Psoas muscle (tissue), 8 donors: ENCODE data around the gene RAB40B. TPM values are rescaled to one million over a fixed set of nuclear protein-coding genes. Genes with fewer than 3 reads are reported as not detected.

ENCODE experiments used
- ATAC-seq, 4 donors: fragments of 200-7000 bp; cut with Tn5 transposase; one replicate each; pipeline ENCODE4 v1.9.1; 2020; ENCODE audit warnings: moderate library complexity in 3 of 4, mild to moderate bottlenecking in 2 of 4
- DNase-seq, 2 donors: peaks; one replicate each; pipeline ENCODE4 v3.0.0-alpha.2; 2020
- H3K27ac ChIP-seq: fragments of 200-600 bp; one replicate; pipeline ENCODE4 v1.8.0; 2022
- H3K27me3 ChIP-seq, 3 donors: fragments of 200-600 bp in 1 of 3; one replicate each; pipeline versions ENCODE4 v1.6.1 to v1.8.0; 2013 to 2022; ENCODE audit warnings: low read length in 2 of 3, mild to moderate bottlenecking in 2 of 3, moderate library complexity in 1 of 3; ENCODE audit not compliant: insufficient read depth in 3 of 3
- H3K36me3 ChIP-seq, 2 donors: fragments of 200-600 bp in 1 of 2; one replicate each; pipeline versions ENCODE4 v1.6.1 to v1.8.0; 2013 to 2022; ENCODE audit warnings: low read depth in 1 of 2, mild to moderate bottlenecking in 1 of 2, moderate library complexity in 1 of 2; ENCODE audit not compliant: insufficient read depth in 1 of 2
- H3K4me1 ChIP-seq: fragments of 200-600 bp; one replicate; pipeline ENCODE4 v1.8.0; 2022
- H3K4me3 ChIP-seq: fragments of 200-600 bp; one replicate; pipeline ENCODE4 v1.8.0; 2022; ENCODE audit warnings: mild to moderate bottlenecking
- H3K9me3 ChIP-seq: fragments of 200-600 bp; one replicate; pipeline ENCODE4 v1.8.0; 2022
- CTCF ChIP-seq: fragments of 200-600 bp; IDR thresholded peaks from one replicate; pipeline ENCODE4 v1.8.0; 2022; ENCODE audit warnings: antibody characterized with exemption
- WGBS, 3 donors: extraction: QIAGEN DNeasy Blood & Tissue Kit; methylation state at CpG; one replicate each; pipeline versions ENCODE4 v1.1.6 to v1.1.7; 2013; 5-methylcytosine and 5-hydroxymethylcytosine counted together
- intact Hi-C, 2 donors: fragments of 100-400 bp; cut with DNase I; formaldehyde crosslinking; loops; one replicate each; pipeline versions ENCODE4 v1.11.0 to v1.14.2; 2022
- polyA plus RNA-seq, 3 donors: library from polyadenylated mRNA; stranded (reverse); fragments of 200-250 nt; gene quantifications; one replicate each; pipeline ENCODE4 v1.2.3, GENCODE V29; 2013
- total RNA-seq, 4 donors: library from RNA; stranded (reverse); fragmentation: NEBNext Ultra II Directional in 2 of 4; extraction: Animal tissue kit (Norgen Biotek cat#: 25700) in 2 of 4; gene quantifications; one replicate each; pipeline versions ENCODE4 v1.2.1 to v1.2.4, GENCODE V29; 2021 to 2023
- donor health status: healthy with polysubstance abuse.
- donor health status: DM: no; HTN: no; CAD: no; lungs with moderate emphysema.
- donor health status: Bipolar disorder and iron deficiency.
- donor health status: healthy.
- donor health status: DM: yes; HTN: yes; CAD: no.
- donor health status: DM: no; HTN: no; CAD: no.
- donor health status: DM: no; HTN: no; CAD: no.
- donor health status: DM: yes; HTN: yes; CAD: no.

RAB40B gene
- total and polyA plus RNA-seq, 7 donors: 3.9 to 42.9 (median 19.4) TPM

- peak overlapping the region; percentile 44 for H3K4me3 ChIP-seq
- no peak for TF ChIP-seq CTCF
- ATAC-seq (peak; percentile 72 to 84 (median 81)), DNase-seq (peak in 1 of 2 donors; percentile 13)
- WGBS, 3 donors: 39 to 49% (median 39%) methylated on average over 13 to 14 of the region's 14 CpGs
- no peaks in the 10 kb centered on the region for H3K4me1 ChIP-seq
- no peaks in the 10 kb centered on the region for H3K36me3 ChIP-seq
- H3K27me3 ChIP-seq: no peaks in the 10 kb centered on the region
- peaks cover 4% of the 10 kb centered on the region for H3K9me3 ChIP-seq
- intact Hi-C loops: no loop called here
- peak overlapping the region; percentile 13 for H3K27ac ChIP-seq
These were observed 20.1 kb downstream of the RAB40B start for GRCh38 chr17:82678265-82678891.

GRCh38 chr17:82677353-82677925 is 21.1 kb downstream of the RAB40B start:
- Histone ChIP-seq H3K4me3 (no peak overlapping the region), H3K27ac (no peak overlapping the region), H3K9me3 (peaks cover 4% of the 10 kb centered on the region), H3K36me3 (no peaks in the 10 kb centered on the region), H3K27me3 (no peaks in the 10 kb centered on the region), H3K4me1 (no peaks in the 10 kb centered on the region)
- intact Hi-C loops: no loop called here
- TF ChIP-seq CTCF: no peak
- DNase-seq (peak in 1 of 2 donors; percentile 11), ATAC-seq (no peak)
- 88 to 92% (median 88%) methylated on average over 21 to 23 of the region's 23 CpGs for WGBS, 3 donors

GRCh38 chr17:82675476-82676245 is 22.8 kb downstream of the RAB40B start:
- WGBS, 3 donors: 81 to 86% (median 83%) methylated on average over 18 of the region's 18 CpGs
- DNase-seq: peak in 1 of 2 donors; percentile 4
- intact Hi-C loops: no loop called here
- H3K27me3 ChIP-seq: no peaks in the 10 kb centered on the region
- no peak for TF ChIP-seq CTCF
- no peaks in the 10 kb centered on the region for H3K9me3 ChIP-seq
- no peak overlapping the region for H3K27ac ChIP-seq
- no peak for ATAC-seq
- no peaks in the 10 kb centered on the region for H3K4me1 ChIP-seq
- H3K4me3 ChIP-seq: no peak overlapping the region
- H3K36me3 ChIP-seq: no peaks in the 10 kb centered on the region

GRCh38 chr17:82674656-82675475 is 23.6 kb downstream of the RAB40B start:
- no peaks in the 10 kb centered on the region for H3K36me3 ChIP-seq
- H3K27me3 ChIP-seq: no peaks in the 10 kb centered on the region
- DNase-seq: peak in 1 of 2 donors; percentile 3
- peak in 1 of 4 donors; percentile 10 for ATAC-seq
- H3K4me3 ChIP-seq: no peak overlapping the region
- 74 to 80% (median 76%) methylated on average over 20 of the region's 20 CpGs for WGBS, 3 donors
- no peaks in the 10 kb centered on the region for H3K4me1 ChIP-seq
- intact Hi-C loops: no loop called here
- no peaks in the 10 kb centered on the region for H3K9me3 ChIP-seq
- TF ChIP-seq CTCF: no peak
- no peak overlapping the region for H3K27ac ChIP-seq
